ENCODE results near the gene TUBG1. TPM values are rescaled to one million over a fixed set of nuclear protein-coding genes. Genes with fewer than 3 reads are reported as not detected.

Gene TUBG1
- total and polyA plus RNA-seq, 10 of the 15 experiments (the other 5 are each of a cell fraction or from before 2014, with no cell fraction given), result 40.0 to 256 (median 107) TPM

DNA sequence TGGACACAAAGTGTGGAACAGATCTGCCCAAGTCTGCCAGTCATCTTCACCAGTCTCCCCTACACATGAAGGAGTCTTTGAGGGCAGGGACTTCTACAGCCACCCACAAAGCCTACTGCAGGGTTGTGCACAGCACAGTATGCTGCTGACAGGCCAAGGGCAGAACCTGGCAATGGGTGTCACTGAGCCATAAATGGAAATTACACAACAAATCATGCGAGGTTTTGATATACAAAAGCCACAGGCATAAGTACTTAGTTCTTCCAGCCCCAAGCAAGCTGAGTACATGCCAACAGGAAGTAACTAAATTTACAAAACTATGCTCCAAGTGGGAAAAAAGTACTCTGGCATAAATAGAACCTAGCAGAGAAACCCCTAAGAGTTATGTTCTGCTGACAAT, 24.1 kb upstream of the TUBG1 start:
- RAD21 ChIA-PET (ENCODE audit: unreplicated experiment), result interaction anchor here (0.6 to 3.6 kb wide), 7 partner anchors 7 to 125 kb away, joined by 3 to 30 read pairs (median 6); partner anchors contain the start of genes PLEKHH3, PSMC3IP, RETREG3 and TUBG1
- in situ Hi-C loops (cut with MboI) (no loop called here), intact Hi-C loops (cut with micrococcal nuclease; ENCODE audit: unreplicated experiment) (no loop called here)

More for the DNA sequence above, 24.1 kb upstream of the TUBG1 start:
- FAIRE-seq, result no peak
- no peaks in the 10 kb centered on the region for H4K20me1 ChIP-seq (ENCODE audit: control insufficient read depth, insufficient read depth)
- H3K79me2 ChIP-seq (ENCODE audit: control insufficient read depth, insufficient read depth, low read length), result peaks cover 3% of the 10 kb centered on the region
- H3K36me3 ChIP-seq (ENCODE audit: control insufficient read depth in 2 of 2, insufficient read depth in 2 of 2, low read length in 1 of 2), result peaks cover 30 to 56% of the 10 kb centered on the region in 2 experiments
- no peak overlapping the region for H2AFZ ChIP-seq (ENCODE audit: control insufficient read depth, low read depth, low read length)
- no peak overlapping the region for H3K4me2 ChIP-seq (ENCODE audit: control insufficient read depth, insufficient read depth)
- no peaks in the 10 kb centered on the region for H3K9me3 ChIP-seq (replicated peaks; ENCODE audit: control insufficient read depth, insufficient read depth, low read length)
- no peak overlapping the region for H3K9ac ChIP-seq (ENCODE audit: control insufficient read depth, insufficient read depth, low read length)
- BruUV-seq (replicated peaks), result no TSS peak
- TF ChIP-seq ZNF207 (IDR thresholded peaks at IDR 0.05; ENCODE audit: borderline replicate concordance) (no peak), BRCA1 (IDR thresholded peaks at IDR 0.05; ENCODE audit: low read depth, low read length) (no peak), TBL1XR1 (IDR thresholded peaks at IDR 0.05; ENCODE audit: low read depth, low read length) (no peak), HDGF (IDR thresholded peaks at IDR 0.05) (no peak), NKRF (conservative IDR thresholded peaks at IDR 0.05) (no peak), IRF3 (IDR thresholded peaks at IDR 0.05) (no peak), PAX8 (IDR thresholded peaks at IDR 0.05) (no peak)
- TF ChIP-seq, protein P1, sequence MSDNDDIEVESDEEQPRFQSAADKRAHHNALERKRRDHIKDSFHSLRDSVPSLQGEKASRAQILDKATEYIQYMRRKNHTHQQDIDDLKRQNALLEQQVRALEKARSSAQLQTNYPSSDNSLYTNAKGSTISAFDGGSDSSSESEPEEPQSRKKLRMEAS (IDR thresholded peaks at IDR 0.05; ENCODE audit: low read depth, low read length), result no peak
- 44% methylated on average over 1 of the region's 1 CpG for WGBS (ENCODE audit: insufficient coverage, insufficient replicate concordance, low lambda C conversion rate, missing lambda C conversion rate)
- ChIA-PET POLR2A (interaction anchor here (0.6 to 3.0 kb wide), 7 partner anchors 14 to 132 kb away, joined by 3 to 18 read pairs (median 8); partner anchors contain the start of genes NAGLU, PLEKHH3, RETREG3 and TUBG1), SMC1A (ENCODE audit: uncharacterized antibody, unreplicated experiment) (interaction anchor here (1.7 to 7.1 kb wide), 3 partner anchors 21 to 95 kb away, joined by 3 to 69 read pairs (median 14); partner anchors contain the start of genes CCR10, PLEKHH3, RETREG3 and TUBG1), CTCF (interaction anchor here (1.4 to 3.4 kb wide), 3 partner anchors 23 to 94 kb away, joined by 6 to 34 read pairs (median 11); partner anchors contain the start of genes PLEKHH3, RETREG3 and TUBG1)
- H3K27me3 ChIP-seq (replicated peaks in 1 of 2; ENCODE audit: control insufficient read depth in 2 of 2, insufficient read depth in 2 of 2, low read length in 1 of 2), result no peaks in the 10 kb centered on the region
- DNase-seq (ENCODE audit: low read depth, low spot score), result no peak
- H3K4me3 ChIP-seq, result no peak overlapping the region
- H3K27ac ChIP-seq (ENCODE audit: control insufficient read depth, insufficient read depth), result peak overlapping the region; percentile 60; the same call in 1 of the 2 replicates
- peaks cover 35% of the 10 kb centered on the region for H3K4me1 ChIP-seq (ENCODE audit: control insufficient read depth, insufficient read depth, low read length)
- ATAC-seq, result no peak
